H1 (cell line): Measurements from ENCODE around the gene FSD1L. TPM values are rescaled to one million over a fixed set of nuclear protein-coding genes. Genes with fewer than 3 reads are reported as not detected.

Source experiments
- BRCA1 ChIP-seq: IDR thresholded peaks from 2 replicates; pipeline ENCODE4 v1.6.1; 2012; ENCODE audit warnings: low read depth, low read length, improper control_type of control experiment
- CBX5 ChIP-seq: fragments of 300-800, 300-1000 bp; sonication (generic); IDR thresholded peaks from 2 replicates; pipeline ENCODE4 v1.7.1; 2016; ENCODE audit warnings: antibody characterized with exemption, low read length, low read depth
- CEBPB ChIP-seq: IDR thresholded peaks from 2 replicates; pipeline ENCODE4 v1.6.1; 2012; ENCODE audit warnings: low read depth, low read length
- CREB1 ChIP-seq: IDR thresholded peaks from 2 replicates; pipeline ENCODE4 v1.6.1; 2012; ENCODE audit warnings: inconsistent platforms
- KDM1A ChIP-seq: fragments of 200-600, 300-600 bp; sonication (generic); IDR thresholded peaks from 2 replicates; pipeline ENCODE4 v1.7.1; 2016; ENCODE audit warnings: mild to moderate bottlenecking, low read length, borderline replicate concordance
- NANOG ChIP-seq: IDR thresholded peaks from 2 replicates; pipeline ENCODE4 v1.6.1; 2011; ENCODE audit warnings: low read length, low read depth, mild to moderate bottlenecking, inconsistent platforms; ENCODE audit not compliant: insufficient read depth, poor library complexity, severe bottlenecking
- PHF8 ChIP-seq: fragments of 200-600 bp; sonication (generic); conservative IDR thresholded peaks from 2 replicates; pipeline ENCODE4 v1.7.1; 2012; ENCODE audit warnings: low read depth, mild to moderate bottlenecking, inconsistent platforms, low read length, moderate library complexity
- POLR2A ChIP-seq, 2 experiments: IDR thresholded peaks; 1 replicate in 1 of 2; 2 replicates in 1 of 2; pipeline ENCODE4 v1.6.1; 2011; ENCODE audit warnings: low read depth in 2 of 2, low read length in 2 of 2, mild to moderate bottlenecking in 2 of 2; ENCODE audit errors: control extremely low read depth in 1 of 2
- SIN3A ChIP-seq, 2 experiments: IDR thresholded peaks in 1 of 2; conservative IDR thresholded peaks in 1 of 2; 2 replicates each; pipeline ENCODE4 v1.6.1; 2011 to 2012; ENCODE audit warnings: low read length in 2 of 2, improper control_type of control experiment in 1 of 2, low read depth in 1 of 2, mild to moderate bottlenecking in 1 of 2
- TAF1 ChIP-seq: IDR thresholded peaks from 2 replicates; pipeline ENCODE4 v1.6.1; 2011; ENCODE audit warnings: mild to moderate bottlenecking, low read depth, low read length
- TCF12 ChIP-seq: IDR thresholded peaks from 2 replicates; pipeline ENCODE4 v1.6.1; 2011; ENCODE audit warnings: low read depth, mild to moderate bottlenecking, low read length
- TEAD4 ChIP-seq: IDR thresholded peaks from 2 replicates; pipeline ENCODE4 v1.6.1; 2012; ENCODE audit warnings: low read depth, low read length, inconsistent platforms, mixed read lengths
- polyA plus RNA-seq, 7 experiments: library from polyadenylated mRNA; depleted of rRNA in 3 of 7; stranded (reverse) in 5 of 7; unstranded in 2 of 7; fragments of >200 nt in 5 of 7; fragments of 200-250 nt in 2 of 7; gene quantifications; 1 replicate in 5 of 7; 2 replicates in 1 of 7; 4 replicates in 1 of 7; pipeline versions ENCODE4 v1.2.1 to v1.2.3, GENCODE V29; 2011 to 2013; ENCODE audit warnings: missing spikeins in 2 of 7, mixed read lengths in 2 of 7
- total RNA-seq: library from RNA; stranded (reverse); fragmentation: NEBNext Ultra II Directional; extraction: Animal tissue kit (Norgen Biotek cat#: 25700); gene quantifications from 2 replicates; pipeline ENCODE4 v1.2.1, GENCODE V29; 2021
- TF ChIP-seq, protein P1 (sequence below): IDR thresholded peaks from 2 replicates; pipeline ENCODE4 v1.6.1; 2012; ENCODE audit warnings: low read length, inconsistent platforms
- TF ChIP-seq, protein P2 (sequence below): IDR thresholded peaks from 2 replicates; pipeline ENCODE4 v1.6.1; 2012; ENCODE audit warnings: inconsistent platforms
- TF ChIP-seq, protein P3 (sequence below): IDR thresholded peaks from 2 replicates; pipeline ENCODE4 v1.6.1; 2011; ENCODE audit warnings: low read length, improper control_type of control experiment

FSD1L gene
- total and polyA plus RNA-seq, 2 of the 8 experiments (the other 6 are each of a cell fraction or from before 2014, with no cell fraction given) = 0.91 to 4.8 TPM

DNA sequence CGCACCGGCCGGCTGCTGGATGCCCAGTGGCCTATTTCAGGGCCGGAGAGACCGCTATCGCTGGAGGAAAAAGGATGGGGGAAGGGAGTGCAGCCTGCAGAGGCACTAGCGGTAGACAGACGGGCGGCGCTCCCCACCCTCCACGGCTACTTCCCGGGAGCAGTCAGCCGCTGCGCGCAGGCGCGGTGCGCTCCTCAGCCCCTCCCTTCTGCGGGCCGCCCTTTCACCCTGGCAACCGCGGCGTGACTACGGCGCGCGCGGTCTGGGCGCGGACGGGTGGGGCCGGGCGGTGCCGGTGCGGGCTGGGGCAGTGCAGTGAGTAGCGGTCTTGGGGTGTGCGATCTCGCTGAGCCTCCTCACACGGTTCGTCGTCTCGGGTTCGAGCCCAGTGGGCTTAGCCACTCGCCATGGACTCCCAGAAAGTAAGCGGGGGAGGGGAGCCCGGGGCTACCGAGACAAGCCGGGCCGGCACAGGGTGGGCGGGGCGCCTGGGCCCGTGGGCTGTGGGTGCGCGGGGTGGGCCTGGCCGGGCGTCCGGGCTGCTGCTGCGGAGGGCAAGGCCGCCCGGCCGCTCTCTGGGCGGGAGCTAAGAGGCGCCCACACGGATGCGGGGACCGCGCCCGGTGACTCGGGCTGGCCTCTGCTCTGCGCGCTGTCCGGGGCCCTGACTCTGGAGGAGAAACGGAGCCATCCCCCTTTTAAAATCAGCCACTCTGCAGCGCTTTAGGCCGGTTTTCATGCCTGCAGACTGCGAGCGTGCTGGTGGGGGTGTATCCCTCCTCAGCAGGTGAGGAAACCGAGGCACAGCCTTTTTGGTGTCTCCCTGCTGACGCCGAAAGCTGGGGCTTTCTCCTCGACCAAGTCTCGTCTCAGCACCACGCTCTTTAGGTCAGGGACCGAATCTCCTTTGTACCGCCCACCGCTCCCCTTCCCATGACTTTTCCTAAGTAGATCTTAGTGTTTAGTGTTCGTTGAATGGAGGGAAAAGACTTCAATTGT, at the start of gene FSD1L (continued):
- TF ChIP-seq, protein P1, sequence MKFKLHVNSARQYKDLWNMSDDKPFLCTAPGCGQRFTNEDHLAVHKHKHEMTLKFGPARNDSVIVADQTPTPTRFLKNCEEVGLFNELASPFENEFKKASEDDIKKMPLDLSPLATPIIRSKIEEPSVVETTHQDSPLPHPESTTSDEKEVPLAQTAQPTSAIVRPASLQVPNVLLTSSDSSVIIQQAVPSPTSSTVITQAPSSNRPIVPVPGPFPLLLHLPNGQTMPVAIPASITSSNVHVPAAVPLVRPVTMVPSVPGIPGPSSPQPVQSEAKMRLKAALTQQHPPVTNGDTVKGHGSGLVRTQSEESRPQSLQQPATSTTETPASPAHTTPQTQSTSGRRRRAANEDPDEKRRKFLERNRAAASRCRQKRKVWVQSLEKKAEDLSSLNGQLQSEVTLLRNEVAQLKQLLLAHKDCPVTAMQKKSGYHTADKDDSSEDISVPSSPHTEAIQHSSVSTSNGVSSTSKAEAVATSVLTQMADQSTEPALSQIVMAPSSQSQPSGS = no peak
- TF ChIP-seq BRCA1 (no peak), POLR2A (IDR thresholded peaks at IDR 0.05; ENCODE audit: control extremely low read depth in 1 of 2, low read depth in 2 of 2, low read length in 2 of 2) (no peak; a peak in 2 of 3 replicates), TAF1 (peak; percentile 48; the same call in 1 of the 2 replicates), SIN3A (conservative IDR thresholded peaks at IDR 0.05 in 1 of 2, IDR thresholded peaks at IDR 0.05 in 1 of 2; ENCODE audit: low read depth in 1 of 2, low read length in 2 of 2) (peak in 1 of 2 experiments; percentile 45; a peak in 2 of 4 replicates), CEBPB (no peak), NANOG (no peak), TCF12 (peak; percentile 67; the same call in 1 of the 2 replicates), KDM1A (peak; percentile 99), PHF8 (peak; percentile 36; the same call in 1 of the 2 replicates), TEAD4 (no peak), CREB1 (peak; percentile 15; the same call in 1 of the 2 replicates), CBX5 (no peak)
- TF ChIP-seq, protein P2, sequence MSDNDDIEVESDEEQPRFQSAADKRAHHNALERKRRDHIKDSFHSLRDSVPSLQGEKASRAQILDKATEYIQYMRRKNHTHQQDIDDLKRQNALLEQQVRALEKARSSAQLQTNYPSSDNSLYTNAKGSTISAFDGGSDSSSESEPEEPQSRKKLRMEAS = peak; percentile 68
- TF ChIP-seq, protein P3, sequence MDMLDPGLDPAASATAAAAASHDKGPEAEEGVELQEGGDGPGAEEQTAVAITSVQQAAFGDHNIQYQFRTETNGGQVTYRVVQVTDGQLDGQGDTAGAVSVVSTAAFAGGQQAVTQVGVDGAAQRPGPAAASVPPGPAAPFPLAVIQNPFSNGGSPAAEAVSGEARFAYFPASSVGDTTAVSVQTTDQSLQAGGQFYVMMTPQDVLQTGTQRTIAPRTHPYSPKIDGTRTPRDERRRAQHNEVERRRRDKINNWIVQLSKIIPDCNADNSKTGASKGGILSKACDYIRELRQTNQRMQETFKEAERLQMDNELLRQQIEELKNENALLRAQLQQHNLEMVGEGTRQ = no peak
